NCI-H82 treated with DMSO at 0.1 percent for 48 hours (cell line): ENCODE results near the gene WT1.
"Not testable (repeated sequence)": the region's sequence is repeated elsewhere in the genome, so short reads cannot be mapped to it uniquely, and the experiment has no call there.

Experiments
- DNase-seq: peaks from one replicate; lab custom pipeline; 2025; ENCODE audit not compliant: unreplicated experiment; lab: John Stamatoyannopoulos, UW

Gene WT1

GRCh38 chr11:32435511-32435941 is at the start of gene WT1:
TSS of gene WT1 (minus strand) at chr11:32435539.
- DNase-seq: no peak

DNA sequence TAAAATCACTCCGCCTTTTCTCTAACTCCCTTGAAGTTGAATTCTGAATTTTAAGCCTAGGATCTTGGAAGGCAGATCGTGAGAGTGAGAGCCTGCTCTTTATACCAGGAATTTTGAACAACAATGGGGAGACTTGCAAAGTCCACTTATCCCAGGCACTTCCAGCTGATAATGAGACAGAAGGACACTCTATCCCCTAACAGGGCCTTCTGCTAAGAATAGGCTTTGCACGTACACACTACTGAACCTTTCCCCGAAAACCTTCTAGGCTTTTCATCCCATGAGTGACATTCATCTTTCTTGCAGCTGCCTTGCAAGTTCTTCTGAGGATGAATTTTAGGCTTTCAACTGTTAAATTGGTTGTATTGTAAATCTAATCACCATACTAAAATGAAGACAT is 44.0 kb upstream of the WT1 start:
- DNase-seq: no peak

- DNase-seq: no peak
Measured at GRCh38 chr11:32478277-32478731, 43.0 kb upstream of the WT1 start.

DNA sequence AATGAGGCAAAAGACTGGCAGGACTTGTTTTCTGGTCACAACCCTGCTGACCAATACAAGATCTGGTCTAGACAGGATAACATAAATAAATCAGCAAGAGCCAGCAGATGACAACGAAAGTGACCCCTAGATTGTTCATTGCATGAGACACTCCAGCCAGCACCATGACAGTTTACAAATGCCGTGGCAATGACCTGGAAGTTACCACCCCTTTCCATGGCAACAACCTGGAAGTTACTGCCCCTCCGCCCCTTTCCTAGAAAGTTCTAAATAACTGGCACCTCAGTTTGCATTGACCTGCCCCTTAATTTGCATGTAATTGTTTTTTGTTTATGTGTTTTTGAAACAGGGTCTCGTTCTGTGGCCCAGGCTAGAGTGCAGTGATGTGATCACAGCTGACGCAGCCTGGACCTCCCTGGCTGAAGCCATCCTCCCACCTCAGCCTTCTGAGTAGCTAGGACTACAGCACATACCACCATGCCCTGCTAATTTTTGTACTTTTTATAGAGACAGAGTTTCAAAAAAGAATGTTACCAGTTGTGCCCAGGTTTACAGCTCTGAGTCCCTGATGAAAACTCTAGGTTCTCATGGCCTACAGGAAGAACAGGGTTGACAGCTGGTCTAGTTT is 38.1 kb upstream of the WT1 start:
- no peak for DNase-seq

- no peak for DNase-seq
Measured at GRCh38 chr11:32472226-32472625, 36.9 kb upstream of the WT1 start.

DNA sequence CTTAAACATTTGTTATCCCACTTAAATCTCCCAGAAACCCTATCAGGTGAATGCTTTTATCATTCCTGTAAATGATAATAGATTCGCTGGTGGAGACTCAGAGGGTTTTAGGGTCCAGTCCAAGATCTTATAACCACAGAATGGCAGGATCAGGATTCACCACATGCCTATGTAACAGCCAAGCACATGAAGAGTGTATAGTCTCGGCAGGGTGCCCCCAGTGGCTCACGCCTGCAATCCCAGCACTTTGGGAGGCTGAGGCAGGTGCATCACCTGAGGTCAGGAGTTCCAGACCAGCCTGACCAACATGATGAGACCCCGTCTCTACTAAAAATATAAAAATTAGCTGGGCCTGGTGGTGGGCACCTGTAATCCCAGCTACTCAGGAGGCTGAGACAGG is 36.2 kb upstream of the WT1 start:
- DNase-seq: not testable (repeated sequence)

DNA sequence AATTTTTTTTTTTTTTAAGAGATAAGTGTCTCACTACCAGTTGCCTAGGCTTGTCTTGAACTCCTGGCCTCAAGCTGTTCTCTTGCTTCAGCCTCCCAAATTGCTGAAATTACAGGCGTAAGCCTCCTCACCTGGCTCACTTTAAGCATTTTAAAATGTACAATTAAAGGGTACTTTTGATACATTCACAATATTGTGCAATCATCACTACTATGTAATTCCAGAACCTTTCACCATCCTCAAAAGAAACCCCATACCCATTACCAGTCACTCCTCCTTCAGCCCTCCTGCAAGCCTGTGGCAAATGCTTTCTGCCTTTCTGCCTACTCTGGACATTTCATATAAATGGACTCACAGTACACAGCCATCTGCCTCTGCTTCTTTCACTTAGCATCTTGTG is 34.5 kb upstream of the WT1 start:
- no peak for DNase-seq

DNA sequence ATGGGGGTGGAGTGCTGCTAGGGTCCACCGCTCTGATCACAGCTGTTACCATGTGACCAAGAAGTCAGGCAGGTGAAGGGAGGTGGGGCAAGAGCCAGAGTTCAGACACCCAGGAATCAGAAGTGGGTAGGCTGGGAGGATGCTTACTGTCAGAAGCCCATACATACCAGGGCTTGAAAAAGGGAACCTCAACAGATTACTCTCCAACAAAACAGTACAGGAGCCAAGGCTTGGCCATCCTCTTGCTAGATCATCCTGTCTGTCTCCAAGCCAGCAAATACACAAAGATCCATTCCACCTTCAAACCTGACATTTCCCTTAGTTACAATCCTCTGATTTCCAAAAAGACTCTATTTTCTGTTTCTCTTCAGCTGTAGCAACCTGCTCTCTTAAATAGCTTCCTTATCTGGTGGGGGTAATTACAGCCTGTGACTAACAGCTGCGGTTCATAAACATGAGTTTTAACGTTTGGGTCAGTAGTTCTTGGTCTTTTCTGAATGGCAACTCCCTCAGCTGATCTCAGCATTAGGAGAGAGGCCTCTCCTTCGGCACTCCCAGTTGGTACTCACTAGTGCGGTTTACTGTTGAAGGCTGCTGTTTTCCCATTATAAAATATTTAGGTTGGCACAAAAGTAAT is 31.1 kb upstream of the WT1 start:
- DNase-seq: no peak

DNA sequence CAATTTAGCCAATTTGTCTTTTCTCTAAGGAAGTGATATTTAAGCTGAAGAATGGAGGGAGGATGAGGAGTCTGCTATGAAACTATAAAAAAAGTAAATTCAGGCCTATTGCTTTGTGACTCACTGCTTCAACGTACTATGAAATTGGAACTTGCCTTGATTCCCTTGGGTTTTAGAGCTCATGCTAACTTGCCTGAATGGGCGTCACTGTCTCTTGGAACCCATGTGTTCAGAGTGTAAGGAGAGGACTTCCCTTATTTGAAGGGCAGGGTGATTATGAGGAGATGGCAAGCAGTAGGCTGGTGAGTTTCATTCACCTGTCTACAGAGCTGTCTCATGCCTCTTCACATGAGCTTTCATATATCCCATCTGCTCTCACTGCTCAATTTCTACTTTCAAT is 28.7 kb upstream of the WT1 start:
- DNase-seq: no peak

- DNase-seq: no peak
Measured at GRCh38 chr11:32462011-32462690, 26.8 kb upstream of the WT1 start.

DNA sequence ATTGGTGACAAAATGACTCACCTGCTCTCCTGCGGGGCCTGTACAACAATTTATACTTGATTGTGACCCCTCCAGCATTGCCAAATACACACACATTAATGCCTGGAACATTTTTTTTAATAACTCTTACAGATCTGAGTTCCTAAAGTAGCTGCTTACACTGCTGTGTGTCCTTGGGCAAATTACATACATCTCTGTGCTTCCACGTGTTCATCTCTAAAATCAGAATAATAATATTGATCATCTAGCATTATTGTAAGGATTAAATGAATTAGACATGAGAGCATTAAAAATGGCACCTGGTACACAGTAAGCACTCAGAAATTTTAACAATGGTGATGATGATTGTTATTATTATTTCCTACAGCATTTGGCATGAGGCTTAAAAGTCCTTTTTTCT is 21.5 kb upstream of the WT1 start:
- DNase-seq: no peak

- no peak for DNase-seq
Measured at GRCh38 chr11:32454993-32455392, 19.7 kb upstream of the WT1 start.

- DNase-seq: no peak
Measured at GRCh38 chr11:32451808-32452207, 16.5 kb upstream of the WT1 start.

DNA sequence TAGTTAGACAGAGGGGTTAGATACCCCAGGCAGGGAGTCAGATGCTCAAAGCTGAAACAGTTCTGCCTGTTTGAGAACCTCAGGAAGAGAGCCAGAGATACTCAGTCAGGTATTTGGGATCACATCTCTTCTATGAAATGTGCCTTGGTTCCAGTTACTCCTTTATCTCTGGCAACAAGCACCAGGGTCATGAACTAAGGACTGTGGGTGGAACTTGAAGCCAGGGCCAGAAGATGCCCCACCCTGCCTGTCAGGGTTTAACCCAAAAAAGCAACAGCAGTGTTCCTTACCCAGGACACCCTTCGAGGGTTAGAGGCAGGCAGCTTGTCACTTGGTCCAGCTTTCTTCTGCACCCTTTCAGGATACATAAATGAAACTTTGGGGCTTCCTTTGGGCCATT is 15.0 kb upstream of the WT1 start:
- no peak for DNase-seq

DNA sequence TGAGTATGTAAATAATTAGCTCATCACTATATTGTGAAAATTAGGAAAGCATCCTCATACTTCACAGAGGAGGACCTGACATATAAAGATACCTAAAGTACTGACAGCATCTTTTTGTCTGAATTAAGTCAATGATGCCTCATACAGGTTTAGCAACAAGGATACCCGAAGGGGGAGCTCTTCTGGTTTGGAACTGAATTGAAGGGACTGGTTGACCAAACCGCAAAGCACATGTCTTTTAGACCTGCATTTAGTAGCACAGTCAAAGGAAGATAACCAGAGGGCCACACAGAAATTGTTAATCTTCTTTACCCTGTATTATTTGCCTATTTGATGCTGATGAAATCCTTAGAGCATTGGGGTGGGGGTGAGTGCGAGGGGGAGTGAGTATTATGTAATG is 12.9 kb upstream of the WT1 start:
- DNase-seq: no peak

- no peak for DNase-seq
Measured at GRCh38 chr11:32447252-32447651, 11.9 kb upstream of the WT1 start.

GRCh38 chr11:32446227-32446626 is 10.9 kb upstream of the WT1 start:
- no peak for DNase-seq

DNA sequence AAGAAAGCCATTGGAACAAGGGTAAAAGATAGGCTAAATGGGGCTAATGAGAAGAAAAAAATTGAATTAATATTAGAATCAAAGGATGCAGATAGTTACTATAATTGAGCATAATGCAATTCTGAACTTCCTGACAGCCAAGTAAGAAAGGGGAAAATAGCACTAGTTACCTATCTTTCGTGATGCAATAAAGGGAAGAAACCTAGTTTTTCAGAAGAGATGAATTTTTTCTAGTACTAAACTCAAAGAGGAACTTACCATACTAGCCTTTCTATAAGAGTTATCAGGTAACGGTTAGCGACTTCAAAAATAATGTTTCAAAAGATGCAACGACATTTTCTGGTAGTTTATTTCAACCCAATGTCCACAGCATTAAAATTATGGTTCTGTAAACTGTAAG is 8.8 kb upstream of the WT1 start:
- no peak for DNase-seq

DNA sequence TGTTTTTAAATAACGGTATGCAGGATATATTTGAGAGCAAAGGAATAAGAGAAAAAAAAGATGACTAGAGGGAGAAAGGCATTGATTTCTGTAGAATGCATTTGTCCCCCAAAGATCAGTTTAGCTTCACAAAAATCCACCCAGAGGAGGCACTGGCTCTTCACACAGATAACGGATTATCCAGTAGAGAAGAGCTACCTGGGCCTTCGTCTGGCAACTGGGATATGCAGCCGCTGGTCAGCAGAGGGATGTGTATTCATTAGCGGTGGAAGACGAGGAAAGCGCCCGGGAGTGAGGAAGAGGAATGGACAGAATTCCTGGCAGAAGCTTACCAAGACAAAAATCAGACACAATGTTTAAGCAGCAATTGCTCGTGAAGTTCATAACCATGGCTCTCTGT is 5.6 kb upstream of the WT1 start:
- no peak for DNase-seq

DNA sequence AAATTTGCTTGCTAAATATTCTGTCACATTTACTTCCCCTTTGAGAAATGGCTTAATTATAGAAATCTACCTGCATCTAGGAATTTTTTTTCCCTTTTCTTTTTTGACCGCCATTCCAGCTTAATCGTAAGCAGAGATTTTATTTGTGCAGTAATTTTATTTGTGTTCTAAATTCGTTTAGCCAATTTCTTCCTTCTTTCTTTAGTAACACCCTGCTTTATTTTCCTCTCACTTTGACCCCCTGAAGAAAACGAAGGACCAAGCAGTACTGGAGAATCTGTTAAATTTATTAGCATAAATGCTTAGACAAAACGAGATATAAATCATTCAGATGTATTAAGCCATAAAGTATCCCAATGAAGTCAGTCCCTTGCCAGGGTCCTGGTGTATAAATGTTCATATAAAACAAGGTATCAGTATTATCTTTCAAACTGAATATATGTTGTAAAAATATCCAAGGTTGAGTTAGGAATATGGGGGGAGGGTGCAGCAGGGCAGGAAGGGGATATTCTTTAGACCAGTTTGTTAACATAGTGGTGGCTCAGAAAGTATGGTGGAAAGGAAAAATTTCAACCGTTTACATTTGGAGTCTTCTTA is 5.1 kb upstream of the WT1 start:
- DNase-seq: no peak

- DNase-seq: no peak
Measured at GRCh38 chr11:32439501-32440210, 4.3 kb upstream of the WT1 start.
